Endothelial cell of umbilical vein (primary cell): Measurements from ENCODE around the gene DBX1. TPM values are rescaled to one million over a fixed set of nuclear protein-coding genes. Genes with fewer than 3 reads are reported as not detected.
"Not testable (repeated sequence)": the region's sequence is repeated elsewhere in the genome, so short reads cannot be mapped to it uniquely, and the experiment has no call there.

Experiments
- BruUV-seq: library from RNA; stranded (reverse); fragments of 400-500 nt; replicated peaks from 2 replicates; lab custom pipeline; 2021; lab: Mats Ljungman, UMichigan
- CTCF ChIA-PET: fragments of 300-600, 350-600 bp; sonication (Branson Sonifier 250); formaldehyde crosslinking; loops from one replicate; lab custom pipeline; 2021; ENCODE audit warnings: antibody characterized with exemption, inconsistent platforms; lab: Charles Lee
- POLR2A ChIA-PET: fragments of 300-600, 350-600 bp; sonication (Branson Sonifier 250); formaldehyde crosslinking; loops from one replicate; lab custom pipeline; 2021; ENCODE audit warnings: antibody characterized with exemption, inconsistent platforms; lab: Charles Lee
- DNase-seq: peaks from one replicate; pipeline ENCODE4 v3.0.0-alpha.2; 2011; ENCODE audit warnings: low read depth, low spot score
- FAIRE-seq: peaks from 2 replicates; lab custom pipeline; 2011; peaks lifted over from hg19 to GRCh38; lab: Jason Lieb, UNC
- H2AFZ ChIP-seq: 2 replicates; pipeline ENCODE4 v1.6.0; 2012; ENCODE audit warnings: low read depth, low read length, control low read depth, inconsistent platforms
- H3K27ac ChIP-seq: 2 replicates; pipeline ENCODE4 v1.5.1; 2011; ENCODE audit warnings: low read depth, mild to moderate bottlenecking, control low read depth, low read length, moderate library complexity; ENCODE audit not compliant: insufficient read depth
- H3K27me3 ChIP-seq, 2 experiments: 2 replicates each; pipeline versions ENCODE4 v1.6.0 to v1.6.1; 2011; ENCODE audit warnings: low read length in 2 of 2, mixed read lengths in 1 of 2; ENCODE audit not compliant: control insufficient read depth in 2 of 2, insufficient read depth in 2 of 2
- H3K36me3 ChIP-seq, 2 experiments: 2 replicates in 1 of 2; 3 replicates in 1 of 2; pipeline ENCODE4 v1.5.1; 2011; ENCODE audit warnings: low read length in 2 of 2, mild to moderate bottlenecking in 1 of 2, moderate library complexity in 1 of 2; ENCODE audit not compliant: control insufficient read depth in 2 of 2, insufficient read depth in 2 of 2; ENCODE audit errors: extremely low read depth in 1 of 2
- H3K4me1 ChIP-seq: 3 replicates; pipeline ENCODE4 v1.5.1; 2011; ENCODE audit warnings: mild to moderate bottlenecking, low read length; ENCODE audit not compliant: control insufficient read depth, insufficient read depth; ENCODE audit errors: extremely low read depth
- H3K4me2 ChIP-seq: 2 replicates; pipeline ENCODE4 v1.6.1; 2011; ENCODE audit warnings: low read length, control low read depth, mixed read lengths; ENCODE audit not compliant: insufficient read depth
- H3K4me3 ChIP-seq, 3 experiments: fragments of 200-600 bp in 1 of 3; sonication (generic), shearing (Covaris generic) in 1 of 3; replicated peaks in 1 of 3; 2 replicates each; pipeline ENCODE4 v1.5.1; 2011 to 2016; ENCODE audit warnings: control low read depth in 3 of 3, low read length in 3 of 3, mild to moderate bottlenecking in 2 of 3, inconsistent platforms in 1 of 3, low read depth in 1 of 3, moderate library complexity in 1 of 3; ENCODE audit not compliant: insufficient read depth in 1 of 3
- H3K79me2 ChIP-seq: 2 replicates; pipeline ENCODE4 v1.6.0; 2012; ENCODE audit warnings: low read length, inconsistent platforms; ENCODE audit not compliant: control insufficient read depth, insufficient read depth
- H3K9ac ChIP-seq: replicated peaks from 2 replicates; pipeline ENCODE3; 2011; ENCODE audit warnings: low read length, control low read depth; ENCODE audit not compliant: insufficient read depth; ENCODE audit errors: extremely low read depth
- H3K9me1 ChIP-seq: replicated peaks from 3 replicates; pipeline ENCODE4 v1.6.0; 2011; ENCODE audit warnings: mild to moderate bottlenecking, low read length; ENCODE audit not compliant: control insufficient read depth, insufficient read depth; ENCODE audit errors: extremely low read depth
- H3K9me3 ChIP-seq: replicated peaks from 2 replicates; pipeline ENCODE4 v1.5.1; 2012; ENCODE audit warnings: low read length, inconsistent platforms; ENCODE audit not compliant: control insufficient read depth, insufficient read depth
- H4K20me1 ChIP-seq: replicated peaks from 2 replicates; pipeline ENCODE3; 2011; ENCODE audit warnings: mild to moderate bottlenecking, low read length; ENCODE audit not compliant: control insufficient read depth, insufficient read depth; ENCODE audit errors: extremely low read depth
- EZH2 ChIP-seq: IDR thresholded peaks from 2 replicates; pipeline ENCODE4 v1.6.1; 2012; ENCODE audit warnings: borderline replicate concordance, low read depth, mild to moderate bottlenecking, moderate library complexity, low read length, inconsistent platforms; ENCODE audit not compliant: severe bottlenecking
- FOS ChIP-seq: IDR thresholded peaks from 2 replicates; pipeline ENCODE4 v1.6.1; 2011; ENCODE audit warnings: mild to moderate bottlenecking, low read length, moderate library complexity, borderline replicate concordance; ENCODE audit not compliant: insufficient read depth
- GATA2 ChIP-seq: IDR thresholded peaks from 2 replicates; pipeline ENCODE4 v1.7.0; 2011; ENCODE audit warnings: low read depth, mild to moderate bottlenecking, moderate library complexity, mixed read lengths, low read length; ENCODE audit not compliant: insufficient read length, insufficient read depth
- JUN ChIP-seq: IDR thresholded peaks from 2 replicates; pipeline ENCODE4 v1.6.1; 2011; ENCODE audit warnings: borderline replicate concordance, low read depth; ENCODE audit not compliant: insufficient read length, insufficient read depth
- POLR2AphosphoS5 ChIP-seq: IDR thresholded peaks from 2 replicates; pipeline ENCODE4 v1.6.1; 2012; ENCODE audit warnings: low read depth, mild to moderate bottlenecking, control low read depth, low read length, moderate library complexity; ENCODE audit not compliant: insufficient read depth
- dilution Hi-C: fragments of 300-500 bp; cut with MboI; formaldehyde crosslinking; loops from one replicate; pipeline ENCODE4 v1.15.0; 2019; ENCODE audit warnings: low sequenced_read_pairs; ENCODE audit not compliant: extremely low pct_ligation_motif_present
- intact Hi-C: fragments of 100-400 bp; cut with micrococcal nuclease; formaldehyde crosslinking; loops from one replicate; pipeline ENCODE4 v1.10.0; 2022
- polyA plus RNA-seq, 4 experiments: library from polyadenylated mRNA; depleted of rRNA in 3 of 4; stranded (reverse) in 3 of 4; unstranded in 1 of 4; fragments of >200 nt; gene quantifications; 2 replicates each; pipeline versions ENCODE4 v1.2.1 to v1.2.3, GENCODE V29; 2011 to 2012; ENCODE audit warnings: missing spikeins in 1 of 4
- total RNA-seq: library from RNA; stranded (reverse); gene quantifications from 2 replicates; pipeline ENCODE4 v1.2.3, GENCODE V29; 2021

DBX1 gene
- total and polyA plus RNA-seq, 2 donors (not counting 3 experiments of a cell fraction or from before 2014, with no cell fraction given): not detected

DNA sequence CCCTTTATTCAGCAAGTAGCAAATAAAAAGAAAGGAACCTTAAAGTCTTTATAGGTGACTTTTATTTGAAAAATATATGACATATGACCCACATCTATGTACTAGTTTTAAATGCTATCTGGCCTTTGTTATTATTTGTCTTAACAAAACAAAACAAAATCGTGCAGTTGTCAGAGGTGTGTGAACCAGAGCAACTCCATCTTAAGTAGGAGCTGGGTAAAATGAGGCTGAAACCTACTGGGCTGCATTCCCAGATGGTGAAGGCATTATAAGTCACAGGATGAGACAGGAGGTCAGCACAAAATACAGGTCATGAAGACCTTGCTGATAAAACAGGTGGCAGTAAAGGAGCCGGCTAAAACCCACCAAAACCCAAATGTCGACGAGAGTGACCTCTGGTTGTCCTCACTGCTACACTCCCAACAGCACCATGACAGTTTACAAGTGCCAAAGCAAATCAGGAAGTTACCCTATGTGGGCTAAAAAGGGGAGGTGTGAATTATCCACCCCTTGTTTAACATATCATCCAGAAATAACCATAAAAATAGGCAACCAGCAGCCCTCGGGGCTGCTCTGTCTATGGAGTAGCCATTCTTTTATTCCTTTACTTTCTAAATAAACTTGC is 40.2 kb upstream of the DBX1 start:
- H3K9ac ChIP-seq, H3K4me2 ChIP-seq, H3K4me1 ChIP-seq, dilution Hi-C loops, H3K4me3 ChIP-seq, DNase-seq, FAIRE-seq, H3K36me3 ChIP-seq, H4K20me1 ChIP-seq, intact Hi-C loops, BruUV-seq, H3K27ac ChIP-seq, H2AFZ ChIP-seq, POLR2A ChIA-PET, H3K9me1 ChIP-seq, H3K9me3 ChIP-seq, H3K79me2 ChIP-seq: not testable (repeated sequence)
- H3K27me3 ChIP-seq: peaks cover 13 to 62% of the 10 kb centered on the region in 2 experiments
- CTCF ChIA-PET: interaction anchor here (0.7 to 1.3 kb wide), 4 partner anchors 10 to 68 kb away, joined by 3 read pairs; no protein-coding TSS in a partner anchor

DNA sequence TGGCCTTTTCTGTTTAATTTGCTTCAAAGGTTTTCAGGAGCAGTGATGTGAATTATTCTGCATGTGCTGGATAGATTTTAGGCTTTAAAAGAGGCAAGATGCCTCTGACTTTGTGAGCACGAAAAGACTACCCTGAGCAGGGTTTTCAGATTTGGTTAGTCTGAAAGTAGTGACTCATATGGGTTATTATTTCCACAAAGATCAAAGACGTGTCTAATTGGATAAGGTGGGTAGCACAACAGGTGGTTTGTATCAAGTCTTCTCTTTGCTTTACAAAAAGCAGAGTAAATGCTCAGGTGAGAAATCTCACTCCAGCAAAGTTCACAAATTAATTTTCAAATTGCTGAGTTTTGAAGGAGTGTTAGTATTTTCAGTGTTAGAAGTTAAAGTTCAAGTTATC is 37.6 kb upstream of the DBX1 start:
- no peaks in the 10 kb centered on the region for H3K4me1 ChIP-seq
- no peaks in the 10 kb centered on the region for H3K9me3 ChIP-seq
- POLR2A ChIA-PET: no interaction called here
- no peak overlapping the region for H2AFZ ChIP-seq
- H3K27ac ChIP-seq: no peak overlapping the region
- no peak for DNase-seq
- no peaks in the 10 kb centered on the region for H4K20me1 ChIP-seq
- H3K9ac ChIP-seq: no peak overlapping the region
- H3K4me3 ChIP-seq: no peak overlapping the region
- TF ChIP-seq FOS (no peak), POLR2AphosphoS5 (no peak), GATA2 (no peak), JUN (no peak), EZH2 (no peak)
- CTCF ChIA-PET: no interaction called here
- intact Hi-C loops: no loop called here
- no peaks in the 10 kb centered on the region for H3K9me1 ChIP-seq
- peaks cover 15 to 49% of the 10 kb centered on the region in 2 experiments for H3K27me3 ChIP-seq
- no peaks in the 10 kb centered on the region for H3K79me2 ChIP-seq
- BruUV-seq: no TSS peak
- H3K36me3 ChIP-seq: no peaks in the 10 kb centered on the region
- no peak overlapping the region for H3K4me2 ChIP-seq
- dilution Hi-C loops: no loop called here
- no peak for FAIRE-seq
